CD4-positive, alpha-beta memory T cell (primary cell): ENCODE data around the gene AURKA. TPM values are rescaled to one million over a fixed set of nuclear protein-coding genes. Genes with fewer than 3 reads are reported as not detected.

Experiments used
- CTCF ChIA-PET: fragments of 350-600 bp; sonication (Branson Sonifier 250); formaldehyde crosslinking; loops from one replicate; lab custom pipeline; 2021; ENCODE audit warnings: inconsistent platforms; ENCODE audit not compliant: partially characterized antibody; lab: Charles Lee
- POLR2A ChIA-PET: fragments of 350-600 bp; sonication (Branson Sonifier 250); formaldehyde crosslinking; loops from one replicate; lab custom pipeline; 2021; ENCODE audit not compliant: partially characterized antibody; lab: Charles Lee
- DNase-seq, 5 donors: peaks; one replicate each; pipeline versions ENCODE4 v3.0.0 to v3.0.0-alpha.2; 2020 to 2022; ENCODE audit warnings: mixed read lengths in 1 of 5
- H3K27ac ChIP-seq: one replicate; pipeline ENCODE4 v1.7.0; 2013; ENCODE audit warnings: low read depth, low read length
- H3K27me3 ChIP-seq: 2 replicates; pipeline ENCODE4 v1.7.0; 2013; ENCODE audit warnings: mild to moderate bottlenecking, low read length, moderate library complexity; ENCODE audit not compliant: insufficient read depth
- H3K36me3 ChIP-seq: 2 replicates; pipeline ENCODE4 v1.7.0; 2013; ENCODE audit warnings: mild to moderate bottlenecking, low read length, moderate library complexity; ENCODE audit not compliant: insufficient read depth
- H3K4me1 ChIP-seq: 2 replicates; pipeline ENCODE4 v1.7.0; 2013; ENCODE audit warnings: mild to moderate bottlenecking, low read length, moderate library complexity; ENCODE audit not compliant: insufficient read depth
- H3K4me3 ChIP-seq, 2 donors: one replicate each; pipeline ENCODE4 v1.7.0; 2013; ENCODE audit warnings: low read length in 2 of 2, mild to moderate bottlenecking in 1 of 2
- H3K9me3 ChIP-seq, 2 donors: one replicate each; pipeline ENCODE4 v1.7.0; 2013; ENCODE audit warnings: low read length in 2 of 2, control low read depth in 1 of 2; ENCODE audit not compliant: control insufficient read depth in 1 of 2
- H3K27ac Mint-ChIP-seq, 7 donors: one replicate each; pipeline ENCODE4 v1.8.0; 2020 to 2021; ENCODE audit warnings: mixed read lengths in 7 of 7, mild to moderate bottlenecking in 6 of 7, inconsistent platforms in 3 of 7, moderate library complexity in 3 of 7
- H3K27me3 Mint-ChIP-seq, 2 donors: one replicate each; pipeline ENCODE4 v1.8.0; 2020 to 2021; ENCODE audit warnings: mixed read lengths in 2 of 2
- H3K36me3 Mint-ChIP-seq, 2 donors: one replicate each; pipeline ENCODE4 v1.8.0; 2020 to 2021; ENCODE audit warnings: mixed read lengths in 2 of 2, inconsistent platforms in 1 of 2, mild to moderate bottlenecking in 1 of 2
- H3K4me1 Mint-ChIP-seq, 4 donors: one replicate each; pipeline ENCODE4 v1.8.0; 2020 to 2021; ENCODE audit warnings: mixed read lengths in 4 of 4, mild to moderate bottlenecking in 1 of 4
- H3K4me3 Mint-ChIP-seq, 8 donors: one replicate each; pipeline ENCODE4 v1.8.0; 2020 to 2021; ENCODE audit warnings: mixed read lengths in 8 of 8, mild to moderate bottlenecking in 7 of 8, moderate library complexity in 6 of 8, inconsistent platforms in 3 of 8
- H3K9me3 Mint-ChIP-seq, 8 donors: one replicate each; pipeline ENCODE4 v1.8.0; 2020 to 2021; ENCODE audit warnings: mixed read lengths in 8 of 8, mild to moderate bottlenecking in 5 of 8, inconsistent platforms in 3 of 8, moderate library complexity in 1 of 8
- intact Hi-C: fragments of 100-400 bp; cut with micrococcal nuclease; formaldehyde crosslinking; loops from one replicate; pipeline ENCODE4 v1.15.1; 2023
- polyA plus RNA-seq, 2 donors: library from polyadenylated mRNA; unstranded; fragments of 300-500 nt; fragmentation: Illumina TruSeq; gene quantifications; one replicate each; pipeline ENCODE4 v1.2.3, GENCODE V29; 2021
- total RNA-seq, 2 experiments: library from RNA; stranded (reverse); gene quantifications; one replicate each; pipeline ENCODE4 v1.2.3, GENCODE V29; 2021

The AURKA gene
- total RNA-seq (1 to 10 TPM; 1.3 to 1.7 TPM), polyA plus RNA-seq (1 to 10 TPM in 1 of 2 donors, under 1 TPM in 1; 0.81 to 2.8 TPM)

DNA sequence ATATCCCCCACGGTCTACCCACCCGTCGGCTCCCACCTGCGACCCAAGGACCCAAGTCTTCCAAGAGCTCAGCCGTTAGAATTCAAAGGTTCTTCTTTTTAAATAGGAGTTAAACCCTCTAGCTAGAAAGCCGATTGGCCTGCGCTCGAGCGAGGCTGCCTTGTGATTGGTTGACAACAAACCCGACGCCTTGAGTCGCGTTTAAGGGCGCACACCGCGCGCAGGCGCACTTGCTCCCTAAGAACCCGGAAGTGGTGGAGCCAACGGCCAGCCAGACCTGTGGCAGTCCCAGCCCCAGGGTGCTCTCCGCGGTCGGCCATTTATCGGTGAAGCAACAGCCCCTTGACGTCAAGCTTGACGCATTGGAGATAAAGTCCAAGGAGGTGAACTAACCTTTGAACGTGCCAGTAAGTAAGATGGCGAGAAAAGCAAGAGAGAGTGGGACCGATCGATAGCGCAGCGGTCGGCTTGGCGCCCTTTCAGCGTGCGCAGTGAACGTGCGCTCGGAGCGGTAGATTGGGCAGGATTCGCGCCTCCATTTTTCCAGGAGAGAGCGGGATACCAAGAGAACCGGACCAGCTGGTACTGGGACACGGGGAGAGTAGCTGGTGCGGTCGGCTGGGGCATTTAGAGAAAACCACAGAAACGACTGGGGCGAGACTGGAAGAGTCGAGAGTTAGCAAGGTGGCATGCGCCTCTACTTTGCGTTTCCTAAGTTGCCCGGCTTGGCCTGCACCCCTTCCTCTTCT is at the start of gene AURKA, which contains the start of gene CSTF1:
TSS of gene AURKA (minus strand) at position 84 of the 749 bp plus-strand sequence. CDS start 4,018 bp downstream, outside the sequence.
TSS of gene CSTF1 (plus strand) at position 514 of the 749 bp plus-strand sequence. CDS start 2,908 bp downstream, outside the sequence.
- H3K27ac Mint-ChIP-seq, result peak within 1 kb of the TSS in 2 of 7 donors; percentile 62 to 96
- peaks cover 25 to 28% (median 28%) of the 10 kb centered on the region in 4 donors for H3K4me1 Mint-ChIP-seq
- CTCF ChIA-PET, result interaction anchor here (0.7 to 2.2 kb wide), 4 partner anchors 26 to 121 kb away, joined by 3 to 10 read pairs (median 5); partner anchors contain the start of genes FAM210B and RTF2

DNA sequence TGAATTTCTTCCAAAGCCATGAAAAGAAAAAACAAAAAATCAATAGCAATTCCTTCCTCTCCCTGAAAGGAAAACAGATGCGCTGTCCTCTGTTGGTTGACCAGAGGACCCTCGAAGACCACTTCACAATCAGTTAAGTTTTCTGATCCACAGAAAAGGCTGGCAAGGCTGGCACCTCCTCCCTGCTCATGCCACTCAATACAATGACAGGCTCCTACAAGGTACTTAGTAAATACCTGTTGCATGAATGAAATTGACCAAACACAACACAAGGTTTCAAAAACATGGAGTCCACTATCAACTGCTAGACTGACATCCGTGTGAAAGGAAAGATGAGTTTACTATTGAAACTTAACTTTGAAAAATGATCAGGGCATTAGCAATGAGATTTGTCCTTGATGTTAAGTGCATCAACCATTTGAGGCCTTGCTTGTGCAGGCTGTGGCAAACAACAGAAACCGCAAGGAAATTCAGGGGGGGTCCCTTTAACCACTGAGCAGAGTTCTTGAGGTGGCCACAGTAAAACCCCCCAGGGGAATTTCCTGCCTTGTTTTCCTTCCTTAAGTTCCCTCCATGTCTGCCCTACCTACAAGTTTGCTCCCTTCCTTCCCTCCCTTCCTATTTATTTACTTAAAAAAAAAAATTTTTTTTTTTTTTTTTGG is 48.5 kb upstream of the AURKA start:
- Histone ChIP-seq H3K9me3 (no peaks in the 10 kb centered on the region), H3K4me3 (no peak overlapping the region), H3K36me3 (peaks cover 5% of the 10 kb centered on the region), H3K27me3 (no peaks in the 10 kb centered on the region), H3K4me1 (peaks cover 53% of the 10 kb centered on the region), H3K27ac (peak overlapping the region; percentile 5)
- Mint-ChIP-seq H3K27ac (peak overlapping the region; percentile 86 to 94 (median 89)), H3K4me3 (peak overlapping the region; percentile 54 to 89 (median 73)), H3K27me3 (no peaks in the 10 kb centered on the region), H3K36me3 (peaks cover 0 to 27% of the 10 kb centered on the region in 2 donors), H3K9me3 (no peaks in the 10 kb centered on the region), H3K4me1 (peaks cover 29 to 68% (median 49%) of the 10 kb centered on the region in 4 donors)
- CTCF ChIA-PET, result interaction anchor here (0.7 to 1.8 kb wide), 6 partner anchors 12 to 40 kb away, joined by 3 to 4 read pairs (median 3); partner anchors contain the start of gene CASS4
- intact Hi-C loops, result loop anchor here (1.0 to 2.0 kb wide), 3 partner anchors 18 to 40 kb away; partner anchors contain the start of gene CASS4
- POLR2A ChIA-PET, result interaction anchor here (0.6 to 6.0 kb wide), 7 partner anchors 18 to 48 kb away, joined by 3 to 40 read pairs (median 5); partner anchors contain the start of genes AURKA, CASS4, CSTF1 and RTF2
- DNase-seq, result peak; percentile 58 to 85 (median 68)

More for the DNA sequence above, at the start of gene AURKA, which contains the start of gene CSTF1:
- no peaks in the 10 kb centered on the region for H3K27me3 Mint-ChIP-seq
- H3K9me3 Mint-ChIP-seq, result no peaks in the 10 kb centered on the region
- Histone ChIP-seq H3K4me1 (peaks cover 34% of the 10 kb centered on the region), H3K9me3 (no peaks in the 10 kb centered on the region), H3K4me3 (peak within 1 kb of the TSS; percentile 100), H3K36me3 (peaks cover 22% of the 10 kb centered on the region), H3K27ac (peak within 1 kb of the TSS; percentile 91), H3K27me3 (no peaks in the 10 kb centered on the region)
- H3K36me3 Mint-ChIP-seq, result peaks cover 21 to 29% of the 10 kb centered on the region in 2 donors
- peak; percentile 99 to 100 (median 99) for DNase-seq
- intact Hi-C loops, result loop anchor here (1.0 to 10.0 kb wide), 7 partner anchors 8 to 1996 kb away; partner anchors contain the start of genes CASS4, FAM210B, RTF2 and VAPB
- POLR2A ChIA-PET, result interaction anchor here (0.8 to 5.9 kb wide), 22 partner anchors 9 to 1996 kb away, joined by 3 to 58 read pairs (median 5); partner anchors contain the start of genes CASS4, FAM210B, RBM38 and RTF2
- H3K4me3 Mint-ChIP-seq, result no peak within 1 kb of the TSS

DNA sequence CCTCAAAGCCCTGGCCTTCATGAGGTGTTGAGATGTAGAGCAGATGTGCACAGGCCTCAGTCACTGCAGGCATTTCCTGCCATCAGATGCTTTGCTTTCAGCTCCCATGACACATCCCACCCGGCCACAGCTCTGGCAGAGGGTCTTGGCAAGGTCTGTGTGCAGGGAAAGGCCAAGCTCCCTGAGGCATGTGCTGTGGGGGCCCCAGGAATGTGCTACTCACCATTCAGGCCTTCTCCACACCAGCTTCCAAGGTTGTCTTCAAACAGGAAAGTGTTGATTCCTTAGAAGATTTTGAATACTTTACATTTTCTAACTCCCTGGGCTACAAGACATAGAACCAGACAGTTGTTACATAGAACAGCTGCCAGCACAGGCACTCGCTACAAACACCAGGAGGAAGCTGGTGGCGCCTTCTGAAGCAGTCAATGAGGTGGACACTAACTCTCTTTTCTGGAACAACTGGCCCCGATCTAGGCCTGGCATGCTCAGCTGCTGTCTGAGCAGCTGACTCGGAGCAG is 47.8 kb upstream of the AURKA start:
- Mint-ChIP-seq H3K4me1 (peaks cover 31 to 71% (median 50%) of the 10 kb centered on the region in 4 donors), H3K4me3 (peak overlapping the region; percentile 31 to 89 (median 73)), H3K27me3 (no peaks in the 10 kb centered on the region), H3K36me3 (peaks cover 0 to 21% of the 10 kb centered on the region in 2 donors), H3K9me3 (no peaks in the 10 kb centered on the region), H3K27ac (peak overlapping the region; percentile 86 to 94 (median 89))
- ChIA-PET CTCF (interaction anchor here (0.7 to 1.8 kb wide), 6 partner anchors 13 to 39 kb away, joined by 3 to 4 read pairs (median 3); partner anchors contain the start of gene CASS4), POLR2A (interaction anchor here (0.6 to 6.0 kb wide), 7 partner anchors 17 to 47 kb away, joined by 3 to 40 read pairs (median 5); partner anchors contain the start of genes AURKA, CASS4, CSTF1 and RTF2)
- H3K27me3 ChIP-seq, result no peaks in the 10 kb centered on the region
- no peaks in the 10 kb centered on the region for H3K9me3 ChIP-seq
- no peak for DNase-seq
- H3K4me1 ChIP-seq, result peaks cover 53% of the 10 kb centered on the region
- H3K27ac ChIP-seq, result peak overlapping the region; percentile 5
- peaks cover 5% of the 10 kb centered on the region for H3K36me3 ChIP-seq
- H3K4me3 ChIP-seq, result no peak overlapping the region
- intact Hi-C loops, result loop anchor here (1.0 to 2.0 kb wide), 3 partner anchors 17 to 39 kb away; partner anchors contain the start of gene CASS4

DNA sequence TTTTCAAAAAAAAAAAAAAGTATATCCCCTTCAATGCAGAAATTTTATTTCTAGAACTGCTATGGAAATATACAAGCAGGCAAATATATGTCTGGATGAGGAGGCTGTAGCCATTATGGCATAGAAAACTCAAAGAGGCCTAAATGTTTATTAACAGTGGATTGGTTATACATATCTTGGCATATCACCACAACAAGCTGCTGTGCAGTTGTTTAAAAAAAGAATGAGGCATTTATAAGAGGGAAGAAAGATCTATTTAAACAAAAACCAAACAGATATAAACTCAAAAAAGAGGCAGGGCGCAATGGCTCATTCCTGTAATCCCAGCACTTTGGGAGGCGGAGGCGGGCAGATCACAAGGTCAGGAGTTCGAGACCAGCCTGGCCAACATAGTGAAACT is 46.3 kb upstream of the AURKA start:
- H3K27me3 Mint-ChIP-seq, result no peaks in the 10 kb centered on the region
- ChIA-PET POLR2A (interaction anchor here (1.8 to 6.0 kb wide), 2 partner anchors 20 to 25 kb away, joined by 16 to 40 read pairs; partner anchors contain the start of gene CASS4), CTCF (interaction anchor here (1.2 kb wide), 1 partner anchor 9 kb away, joined by 4 read pairs; no protein-coding TSS in a partner anchor)
- Histone ChIP-seq H3K4me3 (no peak overlapping the region), H3K27me3 (no peaks in the 10 kb centered on the region), H3K4me1 (peaks cover 63% of the 10 kb centered on the region), H3K27ac (no peak overlapping the region), H3K36me3 (peaks cover 5% of the 10 kb centered on the region), H3K9me3 (no peaks in the 10 kb centered on the region)
- H3K27ac Mint-ChIP-seq, result peak overlapping the region in 6 of 7 donors; percentile 15 to 91 (median 82)
- H3K9me3 Mint-ChIP-seq, result no peaks in the 10 kb centered on the region
- H3K4me3 Mint-ChIP-seq, result peak overlapping the region in 2 of 8 donors; percentile 43 to 64
- intact Hi-C loops, result no loop called here
- DNase-seq, result no peak
- peaks cover 0 to 18% of the 10 kb centered on the region in 2 donors for H3K36me3 Mint-ChIP-seq
- peaks cover 41 to 79% (median 61%) of the 10 kb centered on the region in 4 donors for H3K4me1 Mint-ChIP-seq

DNA sequence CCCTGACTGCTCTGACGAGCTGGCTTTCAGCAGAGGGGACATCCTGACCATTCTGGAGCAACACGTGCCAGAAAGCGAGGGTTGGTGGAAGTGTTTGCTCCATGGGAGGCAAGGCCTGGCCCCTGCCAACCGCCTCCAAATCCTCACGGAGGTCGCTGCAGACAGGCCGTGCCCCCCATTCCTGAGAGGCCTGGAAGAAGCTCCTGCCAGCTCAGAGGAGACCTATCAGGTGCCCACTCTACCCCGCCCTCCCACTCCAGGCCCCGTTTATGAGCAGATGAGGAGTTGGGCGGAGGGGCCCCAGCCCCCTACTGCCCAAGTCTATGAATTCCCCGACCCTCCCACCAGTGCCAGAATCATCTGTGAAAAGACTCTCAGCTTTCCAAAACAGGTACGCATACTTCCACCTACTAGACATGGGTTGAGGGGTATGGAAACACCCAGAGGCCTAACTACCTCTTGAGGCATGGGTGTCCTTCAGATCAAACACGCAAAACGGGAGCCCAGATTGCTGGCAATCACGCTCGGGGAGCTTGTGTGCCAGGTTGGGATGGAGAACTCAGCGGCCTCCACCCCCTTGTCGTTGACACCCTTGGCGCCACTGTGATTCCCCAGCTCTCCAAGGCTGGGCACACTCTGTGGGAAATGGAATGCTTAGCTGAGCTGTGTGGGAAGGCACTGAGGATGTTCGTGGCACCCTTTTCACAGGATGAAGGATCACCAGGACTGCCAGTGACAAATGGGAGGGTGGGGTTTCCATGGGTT is 45.4 kb upstream of the AURKA start:
- H3K4me3 Mint-ChIP-seq, result peak overlapping the region in 2 of 8 donors; percentile 4 to 13
- intact Hi-C loops, result no loop called here
- H3K27ac Mint-ChIP-seq, result peak overlapping the region in 5 of 7 donors; percentile 2 to 91 (median 64)
- no peak overlapping the region for H3K4me3 ChIP-seq
- CTCF ChIA-PET, result interaction anchor here (1.0 to 1.2 kb wide), 2 partner anchors 10 to 19 kb away, joined by 3 to 4 read pairs; no protein-coding TSS in a partner anchor
- H3K4me1 Mint-ChIP-seq, result peaks cover 45 to 79% (median 63%) of the 10 kb centered on the region in 4 donors
- H3K27ac ChIP-seq, result no peak overlapping the region
- H3K27me3 Mint-ChIP-seq, result no peaks in the 10 kb centered on the region
- no peaks in the 10 kb centered on the region for H3K27me3 ChIP-seq
- no peaks in the 10 kb centered on the region for H3K9me3 ChIP-seq
- peaks cover 5% of the 10 kb centered on the region for H3K36me3 ChIP-seq
- H3K4me1 ChIP-seq, result peaks cover 65% of the 10 kb centered on the region
- H3K36me3 Mint-ChIP-seq, result peaks cover 0 to 13% of the 10 kb centered on the region in 2 donors
- no peaks in the 10 kb centered on the region for H3K9me3 Mint-ChIP-seq
- no peak for DNase-seq
- POLR2A ChIA-PET, result interaction anchor here (1.3 to 1.5 kb wide), 2 partner anchors 10 to 25 kb away, joined by 4 to 5 read pairs; partner anchors contain the start of gene CASS4
